Stimulated activated naive CD8-positive, alpha-beta T cell treated with anti-CD3 and anti-CD28 coated beads, Interleukin-15, Interleukin-2, amounts not matched to agents 100 ng/mL and 50 ng/mL, for 24 hours (primary cell): ENCODE data around the gene S1PR4.
"Not testable (repeated sequence)": the region's sequence is repeated elsewhere in the genome, so short reads cannot be mapped to it uniquely, and the experiment has no call there.

Experiments used
- H3K27ac Mint-ChIP-seq: one replicate; pipeline ENCODE4 v1.8.0; 2021; ENCODE audit warnings: mild to moderate bottlenecking, mixed read lengths
- H3K27me3 Mint-ChIP-seq: one replicate; pipeline ENCODE4 v1.8.0; 2021; ENCODE audit warnings: mixed read lengths
- H3K36me3 Mint-ChIP-seq: one replicate; pipeline ENCODE4 v1.8.0; 2021; ENCODE audit warnings: low read depth, mixed read lengths
- H3K4me1 Mint-ChIP-seq: one replicate; pipeline ENCODE4 v1.8.0; 2021; ENCODE audit warnings: low read depth, mixed read lengths
- H3K4me3 Mint-ChIP-seq: one replicate; pipeline ENCODE4 v1.8.0; 2021; ENCODE audit warnings: mild to moderate bottlenecking, mixed read lengths
- H3K9me3 Mint-ChIP-seq: one replicate; pipeline ENCODE4 v1.8.0; 2021; ENCODE audit warnings: mixed read lengths

Gene S1PR4

GRCh38 chr19:3207461-3208242, 29.1 kb downstream of the S1PR4 start:
- Mint-ChIP-seq H3K27ac (no peak overlapping the region), H3K4me3 (no peak overlapping the region), H3K27me3 (no peaks in the 10 kb centered on the region), H3K36me3 (no peaks in the 10 kb centered on the region), H3K4me1 (no peaks in the 10 kb centered on the region), H3K9me3 (no peaks in the 10 kb centered on the region)

GRCh38 chr19:3208317-3209207, 30.0 kb downstream of the S1PR4 start:
- Mint-ChIP-seq H3K27me3 (no peaks in the 10 kb centered on the region), H3K9me3 (no peaks in the 10 kb centered on the region), H3K4me3 (no peak overlapping the region), H3K4me1 (no peaks in the 10 kb centered on the region), H3K27ac (no peak overlapping the region), H3K36me3 (no peaks in the 10 kb centered on the region)

DNA sequence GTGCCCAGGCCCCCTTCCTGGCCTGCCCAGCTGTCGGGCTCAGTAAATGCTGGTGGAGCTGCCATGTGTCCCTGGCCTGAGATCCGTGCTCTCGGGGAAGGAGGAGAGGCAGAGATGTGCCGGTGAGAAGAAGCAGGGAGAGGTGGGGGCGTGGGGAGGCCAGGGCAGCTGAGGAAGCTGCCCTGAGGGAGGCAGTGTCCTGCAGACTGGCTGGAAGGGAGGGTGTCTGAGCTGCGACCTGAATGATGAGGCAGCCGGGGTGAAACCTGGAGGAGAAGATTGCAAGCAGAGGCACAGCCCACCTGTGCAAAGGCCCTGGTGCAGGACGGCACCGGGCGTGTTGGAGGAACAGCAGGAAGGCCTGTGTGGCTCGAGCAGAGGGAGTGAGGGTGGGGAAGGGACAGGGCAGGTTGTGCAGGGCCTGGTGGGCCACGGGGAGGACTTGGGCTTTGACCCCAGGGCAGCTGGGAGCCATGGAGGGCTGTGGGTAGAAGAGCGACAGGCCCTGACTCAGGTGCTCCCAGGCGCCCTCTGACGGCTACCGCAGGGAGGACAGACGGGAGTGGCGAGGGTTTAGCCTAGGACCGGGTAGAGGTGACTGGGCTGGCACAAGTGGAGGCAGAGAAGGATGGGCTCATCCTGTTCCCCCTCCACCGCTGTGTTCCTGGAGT, 31.9 kb downstream of the S1PR4 start:
- Mint-ChIP-seq H3K36me3 (no peaks in the 10 kb centered on the region), H3K4me1 (no peaks in the 10 kb centered on the region), H3K9me3 (no peaks in the 10 kb centered on the region), H3K27me3 (no peaks in the 10 kb centered on the region), H3K4me3 (no peak overlapping the region), H3K27ac (peak overlapping the region; percentile 49)

- Mint-ChIP-seq H3K4me3 (no peak overlapping the region), H3K27ac (no peak overlapping the region), H3K36me3 (no peaks in the 10 kb centered on the region), H3K4me1 (no peaks in the 10 kb centered on the region), H3K9me3 (no peaks in the 10 kb centered on the region), H3K27me3 (no peaks in the 10 kb centered on the region)
Observed at GRCh38 chr19:3211191-3211590, 32.6 kb downstream of the S1PR4 start.

DNA sequence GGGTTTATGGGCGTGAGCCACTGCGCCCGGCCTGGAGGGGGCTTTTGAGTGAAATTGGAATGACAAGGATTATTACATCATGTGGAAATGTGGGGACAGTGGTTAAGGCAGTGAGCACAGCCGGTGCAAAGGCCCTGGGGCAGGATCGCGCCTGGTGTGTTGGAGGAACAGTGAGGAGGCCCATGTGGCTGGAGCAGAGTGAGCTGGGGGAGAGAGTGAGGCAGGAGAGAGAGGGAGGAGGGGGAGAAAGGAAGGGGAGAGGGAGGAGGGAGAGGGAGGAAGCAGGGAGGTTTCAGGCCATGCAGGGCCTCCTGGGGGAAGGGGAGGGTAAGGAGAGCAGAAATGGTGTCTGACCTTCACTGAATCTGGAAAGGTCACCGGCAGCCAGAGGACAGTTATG, 34.6 kb downstream of the S1PR4 start:
- no peaks in the 10 kb centered on the region for H3K27me3 Mint-ChIP-seq
- H3K4me1 Mint-ChIP-seq, result no peaks in the 10 kb centered on the region
- no peaks in the 10 kb centered on the region for H3K9me3 Mint-ChIP-seq
- no peaks in the 10 kb centered on the region for H3K36me3 Mint-ChIP-seq
- H3K27ac Mint-ChIP-seq, result no peak overlapping the region
- H3K4me3 Mint-ChIP-seq, result no peak overlapping the region

- H3K4me1 Mint-ChIP-seq, result no peaks in the 10 kb centered on the region
- H3K4me3 Mint-ChIP-seq, result no peak overlapping the region
- no peaks in the 10 kb centered on the region for H3K9me3 Mint-ChIP-seq
- H3K36me3 Mint-ChIP-seq, result no peaks in the 10 kb centered on the region
- no peak overlapping the region for H3K27ac Mint-ChIP-seq
- no peaks in the 10 kb centered on the region for H3K27me3 Mint-ChIP-seq
Observed at GRCh38 chr19:3216874-3217273, 38.3 kb downstream of the S1PR4 start.

DNA sequence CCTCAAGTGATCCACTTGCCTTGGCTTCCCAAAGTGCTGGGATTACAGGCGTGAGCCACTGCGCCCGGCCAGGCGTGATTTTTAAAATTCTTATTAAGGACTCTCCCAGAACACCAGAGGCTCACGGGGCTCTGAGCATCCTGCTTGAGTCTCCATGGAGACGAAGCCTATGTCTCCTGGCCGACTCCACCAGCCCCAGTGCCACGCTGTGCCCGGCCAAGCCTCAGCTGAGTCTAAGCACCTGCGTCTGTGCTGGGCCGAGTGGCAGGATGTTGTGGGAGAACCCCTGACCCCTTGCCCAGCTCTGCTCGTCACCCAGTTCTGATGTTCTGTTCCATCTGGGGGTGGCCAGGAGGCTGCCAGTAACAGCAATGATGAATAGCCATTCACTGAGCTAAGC, 42.0 kb downstream of the S1PR4 start:
- Mint-ChIP-seq H3K27ac (no peak overlapping the region), H3K4me1 (no peaks in the 10 kb centered on the region), H3K36me3 (no peaks in the 10 kb centered on the region), H3K9me3 (no peaks in the 10 kb centered on the region), H3K4me3 (no peak overlapping the region), H3K27me3 (peaks cover 3% of the 10 kb centered on the region)

GRCh38 chr19:3221576-3221975, 43.0 kb downstream of the S1PR4 start:
- not testable (repeated sequence) for H3K27ac Mint-ChIP-seq, H3K4me3 Mint-ChIP-seq, H3K27me3 Mint-ChIP-seq, H3K4me1 Mint-ChIP-seq, H3K36me3 Mint-ChIP-seq, H3K9me3 Mint-ChIP-seq

DNA sequence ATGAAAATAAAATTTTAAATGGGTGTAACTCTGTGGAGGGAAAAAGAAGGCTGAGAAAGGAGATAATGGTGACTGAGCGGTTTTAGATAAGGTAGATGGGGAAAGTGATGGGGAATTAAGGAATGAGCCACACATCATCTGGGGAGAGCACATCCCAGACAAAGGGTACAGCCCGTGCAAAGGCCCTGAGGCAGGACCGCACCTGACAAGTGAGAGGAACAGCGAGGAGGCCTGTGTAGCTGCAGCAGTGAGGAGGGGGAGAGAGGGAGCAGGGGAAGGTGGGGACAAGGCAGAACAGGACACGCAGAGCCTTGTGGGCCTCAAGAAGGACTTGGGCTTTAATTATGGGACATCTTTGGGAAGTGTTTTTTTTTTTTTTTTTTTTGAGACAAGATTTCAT, 44.1 kb downstream of the S1PR4 start:
- no peaks in the 10 kb centered on the region for H3K9me3 Mint-ChIP-seq
- no peaks in the 10 kb centered on the region for H3K36me3 Mint-ChIP-seq
- no peak overlapping the region for H3K4me3 Mint-ChIP-seq

DNA sequence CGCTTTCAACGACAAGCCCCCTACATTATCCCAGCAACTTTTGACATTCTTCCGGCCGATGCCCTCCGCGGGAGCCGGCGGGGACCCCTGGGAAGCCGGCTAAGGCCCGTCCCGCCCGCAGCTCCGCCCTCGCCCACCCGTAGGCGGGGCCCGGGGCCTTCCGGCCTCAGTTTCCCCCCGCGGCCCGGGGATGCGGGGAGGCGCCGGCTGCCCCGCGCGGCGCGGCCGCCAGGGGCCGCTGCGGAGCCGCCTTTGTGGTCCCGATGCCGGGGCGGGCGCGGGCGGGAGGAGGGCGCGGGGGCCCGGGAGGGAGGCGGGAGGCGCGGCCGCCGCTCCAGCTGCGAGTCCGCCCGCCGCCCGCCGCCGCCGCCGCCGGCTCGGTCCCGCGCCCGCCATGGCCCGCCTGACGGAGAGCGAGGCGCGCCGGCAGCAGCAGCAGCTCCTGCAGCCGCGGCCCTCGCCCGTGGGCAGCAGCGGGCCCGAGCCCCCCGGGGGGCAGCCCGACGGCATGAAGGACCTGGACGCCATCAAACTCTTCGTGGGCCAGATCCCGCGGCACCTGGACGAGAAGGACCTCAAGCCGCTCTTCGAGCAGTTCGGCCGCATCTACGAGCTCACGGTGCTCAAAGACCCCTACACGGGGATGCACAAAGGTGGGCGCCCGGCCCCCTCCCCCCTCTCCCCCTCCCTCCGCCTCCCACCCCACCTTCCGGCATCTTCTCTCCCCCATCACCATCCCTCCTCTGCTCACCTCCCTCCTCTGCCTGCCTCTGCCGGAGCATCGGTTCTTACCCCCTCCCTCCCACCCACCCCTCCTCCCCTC, 46.0 kb downstream of the S1PR4 start, which contains the start of gene CELF5:
TSS of gene CELF5 (plus strand) at position 316 of the 823 bp plus-strand sequence. CDS start at position 395, 79 bp downstream.
- no peaks in the 10 kb centered on the region for H3K9me3 Mint-ChIP-seq
- no peaks in the 10 kb centered on the region for H3K4me1 Mint-ChIP-seq
- H3K4me3 Mint-ChIP-seq, result no peak within 1 kb of the TSS
- H3K27me3 Mint-ChIP-seq, result peaks cover 22% of the 10 kb centered on the region
- H3K36me3 Mint-ChIP-seq, result no peaks in the 10 kb centered on the region
- H3K27ac Mint-ChIP-seq, result no peak within 1 kb of the TSS

More for the DNA sequence above, 44.1 kb downstream of the S1PR4 start:
- no peaks in the 10 kb centered on the region for H3K4me1 Mint-ChIP-seq
- H3K27ac Mint-ChIP-seq, result no peak overlapping the region
- peaks cover 17% of the 10 kb centered on the region for H3K27me3 Mint-ChIP-seq

DNA sequence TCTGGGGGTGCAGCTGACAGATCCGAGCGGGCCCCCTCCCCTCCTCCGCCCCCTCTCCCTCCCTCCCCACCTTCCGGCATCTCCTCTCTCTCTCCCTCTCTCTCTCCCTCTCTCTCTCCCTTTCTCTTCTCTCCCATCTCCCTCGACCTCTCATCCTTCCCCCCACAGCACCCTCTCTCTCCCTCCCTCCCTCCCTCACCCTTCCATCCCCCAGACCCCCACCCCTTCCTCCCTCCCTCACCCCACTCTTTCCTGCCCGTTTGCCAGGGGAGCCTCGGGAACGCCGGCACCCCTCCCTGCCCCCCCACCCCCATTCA, 46.6 kb downstream of the S1PR4 start:
- Mint-ChIP-seq H3K4me1 (no peaks in the 10 kb centered on the region), H3K27ac (no peak overlapping the region), H3K27me3 (peaks cover 22% of the 10 kb centered on the region), H3K9me3 (no peaks in the 10 kb centered on the region), H3K36me3 (no peaks in the 10 kb centered on the region), H3K4me3 (no peak overlapping the region)

- no peak overlapping the region for H3K27ac Mint-ChIP-seq
- H3K4me1 Mint-ChIP-seq, result no peaks in the 10 kb centered on the region
- no peak overlapping the region for H3K4me3 Mint-ChIP-seq
- H3K27me3 Mint-ChIP-seq, result peaks cover 22% of the 10 kb centered on the region
- no peaks in the 10 kb centered on the region for H3K9me3 Mint-ChIP-seq
- H3K36me3 Mint-ChIP-seq, result no peaks in the 10 kb centered on the region
Observed at GRCh38 chr19:3225677-3226093, 47.1 kb downstream of the S1PR4 start.

DNA sequence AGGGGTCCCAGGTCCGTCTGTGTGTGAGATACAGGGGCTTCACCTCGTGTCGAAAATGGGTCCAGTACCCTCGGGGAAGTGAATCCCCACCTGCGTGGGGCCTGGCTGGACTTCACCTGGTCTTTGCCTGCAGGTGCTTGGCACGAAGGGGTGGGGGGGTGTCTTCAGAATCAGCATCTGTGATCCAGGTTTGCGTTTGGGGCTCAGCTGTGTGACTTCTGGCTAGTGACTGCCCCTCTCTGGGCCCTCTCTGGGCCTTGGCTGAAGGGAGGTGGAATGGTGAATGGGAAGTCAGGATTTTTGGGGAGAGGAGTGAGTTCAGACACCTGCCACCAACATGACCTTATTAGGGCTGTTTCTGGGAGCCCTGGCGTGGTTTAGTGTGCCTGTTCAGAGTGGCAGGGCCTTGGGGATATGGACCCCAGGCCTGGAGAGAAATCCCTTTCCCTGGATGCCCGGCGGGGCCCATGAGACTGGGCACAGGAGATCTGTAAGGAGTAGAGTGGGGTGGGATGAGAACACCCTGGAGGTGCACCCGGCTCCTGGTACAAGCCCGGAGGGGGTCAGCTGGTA, 48.6 kb downstream of the S1PR4 start:
- Mint-ChIP-seq H3K27ac (no peak overlapping the region), H3K4me1 (no peaks in the 10 kb centered on the region), H3K27me3 (peaks cover 22% of the 10 kb centered on the region), H3K36me3 (no peaks in the 10 kb centered on the region), H3K9me3 (no peaks in the 10 kb centered on the region), H3K4me3 (no peak overlapping the region)

DNA sequence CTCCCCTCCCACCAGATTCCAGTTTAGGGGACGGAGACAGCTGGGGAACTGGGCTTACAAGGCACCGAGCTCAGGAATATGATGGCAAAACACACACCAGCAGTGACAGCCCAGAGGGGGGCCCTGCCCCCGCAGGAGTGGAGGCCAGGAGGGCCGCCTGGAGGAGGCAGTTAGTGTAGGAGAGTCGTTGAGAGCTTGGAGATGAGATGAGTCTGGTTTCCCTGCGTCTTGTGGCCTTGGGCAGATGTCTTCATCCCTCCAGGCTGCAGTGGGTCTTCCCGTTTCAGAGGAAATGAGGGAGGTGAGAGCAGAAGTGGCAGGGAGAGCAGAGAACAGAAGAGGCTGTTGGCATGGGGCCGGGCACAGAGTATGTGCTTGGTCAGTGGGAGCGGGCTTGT, 50.8 kb downstream of the S1PR4 start:
- Mint-ChIP-seq H3K36me3 (no peaks in the 10 kb centered on the region), H3K4me1 (no peaks in the 10 kb centered on the region), H3K27ac (no peak overlapping the region), H3K9me3 (no peaks in the 10 kb centered on the region), H3K27me3 (peaks cover 19% of the 10 kb centered on the region), H3K4me3 (no peak overlapping the region)
